Measurements from ENCODE around the gene SLC2A11.
"Not testable (repeated sequence)": the region's sequence is repeated elsewhere in the genome, so short reads cannot be mapped to it uniquely, and the experiment has no call there.

Gene SLC2A11

GRCh38 chr22:23903328-23903971 lies 45.8 kb downstream of the SLC2A11 start:
- no peak overlapping the region for H3K4me3 ChIP-seq (replicated peaks in 1 of 2; ENCODE audit: low read depth in 2 of 2, low read length in 2 of 2)
- no peak for DNase-seq (ENCODE audit: low read depth in 2 of 2)
- TF ChIP-seq, protein P1, sequence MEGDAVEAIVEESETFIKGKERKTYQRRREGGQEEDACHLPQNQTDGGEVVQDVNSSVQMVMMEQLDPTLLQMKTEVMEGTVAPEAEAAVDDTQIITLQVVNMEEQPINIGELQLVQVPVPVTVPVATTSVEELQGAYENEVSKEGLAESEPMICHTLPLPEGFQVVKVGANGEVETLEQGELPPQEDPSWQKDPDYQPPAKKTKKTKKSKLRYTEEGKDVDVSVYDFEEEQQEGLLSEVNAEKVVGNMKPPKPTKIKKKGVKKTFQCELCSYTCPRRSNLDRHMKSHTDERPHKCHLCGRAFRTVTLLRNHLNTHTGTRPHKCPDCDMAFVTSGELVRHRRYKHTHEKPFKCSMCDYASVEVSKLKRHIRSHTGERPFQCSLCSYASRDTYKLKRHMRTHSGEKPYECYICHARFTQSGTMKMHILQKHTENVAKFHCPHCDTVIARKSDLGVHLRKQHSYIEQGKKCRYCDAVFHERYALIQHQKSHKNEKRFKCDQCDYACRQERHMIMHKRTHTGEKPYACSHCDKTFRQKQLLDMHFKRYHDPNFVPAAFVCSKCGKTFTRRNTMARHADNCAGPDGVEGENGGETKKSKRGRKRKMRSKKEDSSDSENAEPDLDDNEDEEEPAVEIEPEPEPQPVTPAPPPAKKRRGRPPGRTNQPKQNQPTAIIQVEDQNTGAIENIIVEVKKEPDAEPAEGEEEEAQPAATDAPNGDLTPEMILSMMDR (IDR thresholded peaks at IDR 0.05; ENCODE audit: low read depth, low read length): no peak

GRCh38 chr22:23904573-23905254 lies 47.0 kb downstream of the SLC2A11 start:
- H3K4me3 ChIP-seq (replicated peaks in 1 of 2; ENCODE audit: low read depth in 2 of 2, low read length in 2 of 2): no peak overlapping the region
- no peak for DNase-seq (ENCODE audit: low read depth in 2 of 2)
- TF ChIP-seq, protein P1 (IDR thresholded peaks at IDR 0.05; ENCODE audit: low read depth, low read length): no peak

DNA sequence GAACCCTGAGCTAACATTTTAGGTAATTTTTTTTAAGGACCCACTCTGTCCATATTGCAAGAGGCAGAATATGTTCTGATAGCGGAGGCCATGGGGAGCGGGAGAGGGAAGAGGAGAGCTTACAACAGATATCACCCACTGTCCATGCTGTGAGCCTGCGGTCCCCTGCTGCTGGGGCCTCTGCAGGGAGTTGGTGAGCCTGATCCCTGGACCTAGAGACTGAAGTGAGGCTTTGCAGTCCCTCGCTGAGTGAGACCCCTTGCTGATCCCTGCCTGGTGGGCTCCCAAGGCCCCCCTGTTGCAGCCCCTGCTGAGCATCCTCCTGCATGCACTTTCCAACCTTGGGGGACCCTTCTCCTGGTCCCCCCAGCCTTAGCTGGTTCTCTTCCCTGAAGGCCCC lies 49.0 kb downstream of the SLC2A11 start:
- TF ChIP-seq, protein P1 (IDR thresholded peaks at IDR 0.05; ENCODE audit: low read depth, low read length): no peak
- no peak overlapping the region for H3K4me3 ChIP-seq (replicated peaks in 1 of 2; ENCODE audit: low read depth in 2 of 2, low read length in 2 of 2)
- DNase-seq (ENCODE audit: low read depth in 2 of 2): no peak

- not testable (repeated sequence) for H3K4me3 ChIP-seq (replicated peaks in 1 of 2; ENCODE audit: low read depth in 2 of 2, low read length in 2 of 2); DNase-seq (ENCODE audit: low read depth in 2 of 2)
These were observed 49.7 kb downstream of the SLC2A11 start for GRCh38 chr22:23907423-23907822.

GRCh38 chr22:23908587-23909205 lies 51.0 kb downstream of the SLC2A11 start:
- no peak overlapping the region for H3K4me3 ChIP-seq (replicated peaks in 1 of 2; ENCODE audit: low read depth in 2 of 2, low read length in 2 of 2)
- DNase-seq (ENCODE audit: low read depth in 2 of 2): no peak
- TF ChIP-seq, protein P1 (IDR thresholded peaks at IDR 0.05; ENCODE audit: low read depth, low read length): no peak

- TF ChIP-seq, protein P1 (IDR thresholded peaks at IDR 0.05; ENCODE audit: low read depth, low read length): no peak
- H3K4me3 ChIP-seq (replicated peaks in 1 of 2; ENCODE audit: low read depth in 2 of 2, low read length in 2 of 2): no peak overlapping the region
- peak in 1 of 2 donors; percentile 54 for DNase-seq (ENCODE audit: low read depth in 2 of 2)
These were observed 51.7 kb downstream of the SLC2A11 start for GRCh38 chr22:23909296-23909898.
